Smooth muscle cell (in vitro differentiated cells): Measurements from ENCODE around the gene OR4K1. TPM values are rescaled to one million over a fixed set of nuclear protein-coding genes. Genes with fewer than 3 reads are reported as not detected.

Source experiments
- DNase-seq: peaks from one replicate; lab custom pipeline; 2025; ENCODE audit not compliant: unreplicated experiment; lab: John Stamatoyannopoulos, UW
- H2AFZ ChIP-seq: fragments of 200-600 bp; sonication (generic); 2 replicates; pipeline ENCODE4 v1.6.0; 2016; ENCODE audit warnings: antibody characterized with exemption, low read depth, mild to moderate bottlenecking
- H3F3A ChIP-seq: fragments of 200-600 bp; sonication (generic); 2 replicates; pipeline ENCODE4 v1.6.0; 2017; ENCODE audit warnings: antibody characterized with exemption, low read depth
- H3K27ac ChIP-seq: fragments of 200-600 bp; sonication (generic); 2 replicates; pipeline ENCODE4 v1.5.1; 2016; ENCODE audit warnings: low read depth, mild to moderate bottlenecking
- H3K27me3 ChIP-seq: fragments of 200-600 bp; sonication (generic); 2 replicates; pipeline ENCODE4 v1.6.1; 2016; ENCODE audit warnings: low read depth, mild to moderate bottlenecking
- H3K36me3 ChIP-seq: fragments of 200-600 bp; sonication (generic); 2 replicates; pipeline ENCODE4 v1.5.1; 2016; ENCODE audit warnings: low read depth
- H3K4me1 ChIP-seq: fragments of 200-600 bp; sonication (generic); 2 replicates; pipeline ENCODE4 v1.5.1; 2016; ENCODE audit warnings: low read depth
- H3K4me2 ChIP-seq: fragments of 200-600 bp; sonication (generic); 2 replicates; pipeline ENCODE4 v1.6.0; 2016; ENCODE audit warnings: mild to moderate bottlenecking
- H3K4me3 ChIP-seq: fragments of 200-600 bp; sonication (generic); 2 replicates; pipeline ENCODE4 v1.5.1; 2016; ENCODE audit warnings: mild to moderate bottlenecking
- H3K79me2 ChIP-seq: fragments of 200-600 bp; sonication (generic); 2 replicates; pipeline ENCODE4 v1.6.0; 2016; ENCODE audit warnings: low read depth, mild to moderate bottlenecking
- H3K9ac ChIP-seq: fragments of 200-600 bp; sonication (generic); 2 replicates; pipeline ENCODE4 v1.6.0; 2016; ENCODE audit warnings: low read depth
- H3K9me3 ChIP-seq: fragments of 200-600 bp; sonication (generic); replicated peaks from 2 replicates; pipeline ENCODE4 v1.5.1; 2016; ENCODE audit warnings: low read depth
- H4K20me1 ChIP-seq: fragments of 200-600 bp; sonication (generic); 2 replicates; pipeline ENCODE4 v1.6.0; 2016; ENCODE audit warnings: low read depth
- WGBS: methylation state at CpG from one replicate; pipeline ENCODE4 v1.1.7; 2016; ENCODE audit warnings: low lambda C conversion rate; 5-methylcytosine and 5-hydroxymethylcytosine counted together
- polyA plus RNA-seq: library from polyadenylated mRNA; unstranded; fragments of >200 nt; fragmentation: Nextera tagmentation; extraction: Ambion mirVana; gene quantifications from 2 replicates; pipeline ENCODE4 v1.2.1, GENCODE V29; 2016
- total RNA-seq: library from RNA; depleted of rRNA; stranded (reverse); fragments of >200 nt; gene quantifications from 2 replicates; pipeline ENCODE4 v1.2.3, GENCODE V29; 2014
- TF ChIP-seq, protein P1 (sequence below): fragments of 200-600 bp; sonication (generic); IDR thresholded peaks from 2 replicates; pipeline ENCODE4 v1.5.1; 2017; ENCODE audit warnings: borderline replicate concordance, mild to moderate bottlenecking, antibody characterized with exemption; ENCODE audit not compliant: insufficient read depth, poor library complexity, severe bottlenecking

The OR4K1 gene
- total and polyA plus RNA-seq, 2 experiments from 2014 or later: not detected

DNA sequence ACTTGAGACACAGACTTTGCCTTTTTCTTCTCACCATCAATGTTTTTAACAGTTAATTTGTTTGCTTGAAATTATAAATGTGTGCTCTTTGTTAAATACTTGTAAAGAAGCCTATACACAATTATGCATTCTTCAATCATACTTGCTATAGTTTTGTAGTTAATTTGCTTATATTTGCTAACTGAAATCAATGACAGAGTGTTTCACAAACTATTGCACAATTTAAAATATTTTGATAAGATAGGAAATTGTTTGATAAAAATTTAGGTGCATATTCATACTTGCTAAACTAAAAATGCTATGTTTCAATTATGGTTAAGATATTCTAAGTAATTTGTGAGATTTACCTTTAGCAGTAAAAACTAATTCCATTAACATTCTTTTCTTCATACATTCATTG, 24.1 kb upstream of the OR4K1 start:
- Histone ChIP-seq H2AFZ (no peak overlapping the region), H3K4me2 (no peak overlapping the region), H3K36me3 (peaks cover 2% of the 10 kb centered on the region), H3K9ac (no peak overlapping the region), H3K27ac (no peak overlapping the region), H4K20me1 (no peaks in the 10 kb centered on the region), H3K9me3 (peaks cover 62% of the 10 kb centered on the region), H3K4me1 (no peaks in the 10 kb centered on the region), H3K4me3 (no peak overlapping the region), H3F3A (no peaks in the 10 kb centered on the region), H3K79me2 (no peaks in the 10 kb centered on the region), H3K27me3 (no peaks in the 10 kb centered on the region)
- TF ChIP-seq, protein P1, sequence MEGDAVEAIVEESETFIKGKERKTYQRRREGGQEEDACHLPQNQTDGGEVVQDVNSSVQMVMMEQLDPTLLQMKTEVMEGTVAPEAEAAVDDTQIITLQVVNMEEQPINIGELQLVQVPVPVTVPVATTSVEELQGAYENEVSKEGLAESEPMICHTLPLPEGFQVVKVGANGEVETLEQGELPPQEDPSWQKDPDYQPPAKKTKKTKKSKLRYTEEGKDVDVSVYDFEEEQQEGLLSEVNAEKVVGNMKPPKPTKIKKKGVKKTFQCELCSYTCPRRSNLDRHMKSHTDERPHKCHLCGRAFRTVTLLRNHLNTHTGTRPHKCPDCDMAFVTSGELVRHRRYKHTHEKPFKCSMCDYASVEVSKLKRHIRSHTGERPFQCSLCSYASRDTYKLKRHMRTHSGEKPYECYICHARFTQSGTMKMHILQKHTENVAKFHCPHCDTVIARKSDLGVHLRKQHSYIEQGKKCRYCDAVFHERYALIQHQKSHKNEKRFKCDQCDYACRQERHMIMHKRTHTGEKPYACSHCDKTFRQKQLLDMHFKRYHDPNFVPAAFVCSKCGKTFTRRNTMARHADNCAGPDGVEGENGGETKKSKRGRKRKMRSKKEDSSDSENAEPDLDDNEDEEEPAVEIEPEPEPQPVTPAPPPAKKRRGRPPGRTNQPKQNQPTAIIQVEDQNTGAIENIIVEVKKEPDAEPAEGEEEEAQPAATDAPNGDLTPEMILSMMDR: no peak
- DNase-seq: no peak

DNA sequence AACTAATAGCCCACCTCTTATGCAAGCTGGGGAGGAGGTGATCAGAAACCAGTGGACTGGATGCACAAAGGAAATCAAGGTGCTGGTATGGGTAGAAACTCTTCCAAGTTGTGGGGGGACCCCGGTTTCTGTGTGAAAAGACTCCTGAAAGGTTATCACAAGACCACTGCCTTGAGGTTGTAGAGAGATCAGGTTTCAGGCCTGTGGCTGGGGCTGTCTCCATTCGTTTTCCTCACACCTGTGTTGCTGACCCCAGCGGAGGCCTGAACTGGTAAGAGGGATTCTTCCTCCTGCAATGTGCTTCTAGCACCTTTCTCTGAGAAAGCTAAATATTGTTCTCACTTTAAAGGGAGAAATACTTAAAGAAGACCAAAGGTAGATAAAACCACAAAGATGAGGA, 19.6 kb upstream of the OR4K1 start:
- DNase-seq: no peak
- H3K9me3 ChIP-seq: peaks cover 39% of the 10 kb centered on the region

DNA sequence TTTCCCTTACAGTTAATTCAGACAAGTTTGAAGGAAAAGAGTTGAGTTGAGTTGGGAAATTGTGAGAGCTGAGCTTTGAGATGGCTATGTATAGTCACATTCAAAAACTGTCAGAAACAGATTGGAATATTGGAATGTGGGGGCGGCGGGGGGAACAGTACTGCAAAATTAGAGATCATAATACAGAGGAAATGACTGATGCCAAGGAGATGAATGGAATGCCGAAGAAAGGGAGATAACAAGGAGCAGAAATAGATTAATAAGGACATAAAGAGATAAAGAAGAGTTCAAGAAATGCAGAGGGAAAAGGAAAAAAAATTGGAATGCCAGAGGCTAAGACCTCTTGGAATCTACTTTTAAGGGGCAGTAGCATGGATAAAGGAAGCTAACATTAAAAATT, 13.5 kb upstream of the OR4K1 start:
- no peaks in the 10 kb centered on the region for H3K27me3 ChIP-seq
- H3K79me2 ChIP-seq: no peaks in the 10 kb centered on the region
- 68% methylated on average over 3 of the region's 3 CpGs for WGBS
- no peak overlapping the region for H3K4me2 ChIP-seq
- peaks cover 20% of the 10 kb centered on the region for H3K9me3 ChIP-seq
- TF ChIP-seq, protein P1: no peak
- H3K27ac ChIP-seq: no peak overlapping the region
- H3K36me3 ChIP-seq: no peaks in the 10 kb centered on the region
- H3K9ac ChIP-seq: no peak overlapping the region
- H2AFZ ChIP-seq: no peak overlapping the region
- no peak overlapping the region for H3K4me3 ChIP-seq
- DNase-seq: no peak
- H4K20me1 ChIP-seq: no peaks in the 10 kb centered on the region
- no peaks in the 10 kb centered on the region for H3F3A ChIP-seq
- no peaks in the 10 kb centered on the region for H3K4me1 ChIP-seq

More for the DNA sequence above, 19.6 kb upstream of the OR4K1 start:
- H4K20me1 ChIP-seq: no peaks in the 10 kb centered on the region
- H2AFZ ChIP-seq: no peak overlapping the region
- no peak overlapping the region for H3K4me2 ChIP-seq
- no peaks in the 10 kb centered on the region for H3K4me1 ChIP-seq
- H3K4me3 ChIP-seq: no peak overlapping the region
- peaks cover 2% of the 10 kb centered on the region for H3K36me3 ChIP-seq
- WGBS: 50% methylated on average over 3 of the region's 3 CpGs
- H3K79me2 ChIP-seq: no peaks in the 10 kb centered on the region
- TF ChIP-seq, protein P1: no peak
- H3K9ac ChIP-seq: no peak overlapping the region
- no peaks in the 10 kb centered on the region for H3K27me3 ChIP-seq
- no peak overlapping the region for H3K27ac ChIP-seq
- H3F3A ChIP-seq: no peaks in the 10 kb centered on the region

DNA sequence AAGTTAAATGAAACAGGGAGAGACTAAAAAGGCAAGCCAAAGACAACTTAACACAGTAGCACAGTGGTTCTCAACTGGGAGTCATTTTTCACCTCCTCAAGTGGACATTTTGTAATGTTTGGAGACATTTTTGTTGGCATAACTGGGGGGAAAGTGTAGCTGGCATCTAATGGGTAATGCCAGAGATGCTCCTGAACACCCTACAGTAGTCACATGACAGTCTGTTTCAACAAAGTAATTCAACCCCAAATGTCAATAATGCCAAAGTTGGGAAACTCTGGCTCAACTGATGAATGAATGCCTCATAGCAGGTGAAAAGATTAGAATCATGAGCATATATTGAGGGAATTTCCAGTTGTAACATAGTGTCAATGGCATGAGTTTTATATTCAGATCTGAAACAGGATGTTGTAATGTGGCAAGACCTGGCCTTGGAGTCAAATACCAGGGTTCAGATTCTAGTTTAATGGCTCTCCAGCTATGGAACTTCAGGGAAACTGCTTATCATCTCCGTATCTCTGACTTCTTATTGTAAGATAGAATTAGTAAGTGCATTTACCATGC, 12.7 kb upstream of the OR4K1 start:
- Histone ChIP-seq H3K9me3 (peaks cover 21% of the 10 kb centered on the region), H3F3A (no peaks in the 10 kb centered on the region), H3K36me3 (no peaks in the 10 kb centered on the region), H3K4me1 (no peaks in the 10 kb centered on the region), H2AFZ (no peak overlapping the region), H4K20me1 (no peaks in the 10 kb centered on the region), H3K9ac (no peak overlapping the region), H3K79me2 (no peaks in the 10 kb centered on the region), H3K4me3 (no peak overlapping the region), H3K27me3 (no peaks in the 10 kb centered on the region), H3K27ac (no peak overlapping the region), H3K4me2 (no peak overlapping the region)
- DNase-seq: no peak
- TF ChIP-seq, protein P1: no peak
- WGBS: 51% methylated on average over 1 of the region's 1 CpG
